Activated CD4-positive, alpha-beta T cell treated with anti-CD3 and anti-CD28 coated beads, Interleukin-2, amount 50 U/mL, for 4 hours (primary cell): ENCODE measurements around the gene MARVELD2.
"Not testable (repeated sequence)": the region's sequence is repeated elsewhere in the genome, so short reads cannot be mapped to it uniquely, and the experiment has no call there.

Source experiments
- DNase-seq, 2 experiments: peaks; one replicate each; pipeline ENCODE4 v3.0.0-alpha.2; 2020

Gene MARVELD2

GRCh38 chr5:69450116-69450515, 35.2 kb downstream of the MARVELD2 start:
- DNase-seq: no peak

GRCh38 chr5:69450527-69450926, 35.6 kb downstream of the MARVELD2 start:
- not testable (repeated sequence) for DNase-seq

- DNase-seq: no peak
These were observed 37.2 kb downstream of the MARVELD2 start for GRCh38 chr5:69451941-69452647.

GRCh38 chr5:69453487-69453886, 38.6 kb downstream of the MARVELD2 start:
- DNase-seq: not testable (repeated sequence)

- DNase-seq: no peak
These were observed 39.7 kb downstream of the MARVELD2 start for GRCh38 chr5:69454460-69455249.

GRCh38 chr5:69455428-69455988, 40.6 kb downstream of the MARVELD2 start:
- not testable (repeated sequence) for DNase-seq

GRCh38 chr5:69462170-69462569, 47.3 kb downstream of the MARVELD2 start:
- no peak for DNase-seq

- not testable (repeated sequence) for DNase-seq
These were observed 51.5 kb downstream of the MARVELD2 start for GRCh38 chr5:69466375-69466774.

- DNase-seq: no peak
These were observed 52.7 kb downstream of the MARVELD2 start for GRCh38 chr5:69467442-69468225.

GRCh38 chr5:69468631-69469030, 53.7 kb downstream of the MARVELD2 start:
- DNase-seq: no peak

GRCh38 chr5:69471516-69471915, 56.6 kb downstream of the MARVELD2 start:
- DNase-seq: not testable (repeated sequence)

- not testable (repeated sequence) for DNase-seq
These were observed 57.7 kb downstream of the MARVELD2 start for GRCh38 chr5:69472535-69473143.

GRCh38 chr5:69477170-69477569, 62.3 kb downstream of the MARVELD2 start:
- DNase-seq: no peak

GRCh38 chr5:69478296-69478695, 63.4 kb downstream of the MARVELD2 start:
- DNase-seq: not testable (repeated sequence)

GRCh38 chr5:69484891-69485290, 70.0 kb downstream of the MARVELD2 start:
- DNase-seq: no peak

GRCh38 chr5:69485471-69485870, 70.6 kb downstream of the MARVELD2 start:
- no peak for DNase-seq

GRCh38 chr5:69489246-69489645, 74.3 kb downstream of the MARVELD2 start:
- DNase-seq: no peak

GRCh38 chr5:69491027-69491426, 76.1 kb downstream of the MARVELD2 start:
- no peak for DNase-seq

- DNase-seq: no peak
These were observed 77.0 kb downstream of the MARVELD2 start for GRCh38 chr5:69491838-69492390.

- DNase-seq: no peak
These were observed 77.5 kb downstream of the MARVELD2 start, which contains the start of gene OCLN for GRCh38 chr5:69492391-69492922. TSS of gene OCLN (plus strand) at chr5:69492790. CDS start at chr5:69504245, 11,455 bp downstream.

GRCh38 chr5:69492923-69493395, 78.0 kb downstream of the MARVELD2 start:
- no peak for DNase-seq
